AG04449 (cell line): ENCODE data around the gene LRP2.

Source experiments
- CTCF ChIA-PET: fragments of 350-600 bp; formaldehyde crosslinking; extraction: SDS; loops from one replicate; lab custom pipeline; 2021; ENCODE audit warnings: antibody characterized with exemption; lab: Yijun Ruan, JAX
- POLR2A ChIA-PET: fragments of 400-600, 350-600 bp; formaldehyde crosslinking; extraction: SDS; loops from one replicate; lab custom pipeline; 2020; ENCODE audit warnings: antibody characterized with exemption, inconsistent platforms; lab: Yijun Ruan, JAX
- DNase-seq: peaks from one replicate; pipeline ENCODE4 v3.0.0-alpha.2; 2010; ENCODE audit warnings: low read depth, low spot score
- H3K4me3 ChIP-seq: 2 replicates; pipeline ENCODE4 v1.5.1; 2011; ENCODE audit warnings: low read depth, mild to moderate bottlenecking, control low read depth, low read length
- TF ChIP-seq, protein P1 (sequence below): IDR thresholded peaks from one replicate; pipeline ENCODE4 v1.5.1; 2011; ENCODE audit warnings: mild to moderate bottlenecking, moderate library complexity, low read length, control low read depth, inconsistent platforms; ENCODE audit not compliant: insufficient read depth; ENCODE audit errors: missing control alignments

Gene LRP2

DNA sequence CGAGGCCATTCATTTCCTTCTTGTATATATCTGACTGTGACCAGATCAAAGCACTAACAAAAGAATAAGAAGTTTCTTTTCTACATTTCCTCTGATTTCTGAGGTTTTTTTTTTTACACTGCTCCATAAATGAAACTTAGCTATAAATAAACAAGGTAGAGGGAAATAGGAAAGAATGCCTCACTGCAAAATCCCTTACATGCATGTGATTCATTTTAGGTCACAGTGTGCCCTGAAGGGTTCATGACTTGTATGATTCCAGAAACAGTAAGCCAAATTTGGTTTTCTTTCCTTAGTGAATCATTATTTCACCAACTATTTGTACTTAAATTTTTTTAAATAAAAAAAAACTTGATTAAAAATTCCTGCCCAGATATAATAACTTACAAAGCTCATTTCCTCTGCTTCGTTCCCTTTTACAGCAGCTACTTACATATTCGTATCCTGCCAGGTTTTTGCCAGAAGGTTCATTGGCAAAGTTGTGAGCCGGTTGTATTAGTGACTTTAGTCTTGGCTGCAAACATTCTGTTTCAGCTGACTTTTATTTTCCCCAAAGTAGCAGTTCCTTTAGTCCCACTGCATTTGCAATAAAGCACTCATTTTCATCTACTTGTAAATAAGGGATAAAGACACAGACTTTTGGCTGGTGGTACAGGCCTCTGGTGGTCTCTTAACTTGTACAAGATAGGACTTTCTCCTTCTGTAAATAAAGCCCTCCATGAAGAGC lies 58.6 kb downstream of the LRP2 start:
- no peak for DNase-seq
- TF ChIP-seq, protein P1, sequence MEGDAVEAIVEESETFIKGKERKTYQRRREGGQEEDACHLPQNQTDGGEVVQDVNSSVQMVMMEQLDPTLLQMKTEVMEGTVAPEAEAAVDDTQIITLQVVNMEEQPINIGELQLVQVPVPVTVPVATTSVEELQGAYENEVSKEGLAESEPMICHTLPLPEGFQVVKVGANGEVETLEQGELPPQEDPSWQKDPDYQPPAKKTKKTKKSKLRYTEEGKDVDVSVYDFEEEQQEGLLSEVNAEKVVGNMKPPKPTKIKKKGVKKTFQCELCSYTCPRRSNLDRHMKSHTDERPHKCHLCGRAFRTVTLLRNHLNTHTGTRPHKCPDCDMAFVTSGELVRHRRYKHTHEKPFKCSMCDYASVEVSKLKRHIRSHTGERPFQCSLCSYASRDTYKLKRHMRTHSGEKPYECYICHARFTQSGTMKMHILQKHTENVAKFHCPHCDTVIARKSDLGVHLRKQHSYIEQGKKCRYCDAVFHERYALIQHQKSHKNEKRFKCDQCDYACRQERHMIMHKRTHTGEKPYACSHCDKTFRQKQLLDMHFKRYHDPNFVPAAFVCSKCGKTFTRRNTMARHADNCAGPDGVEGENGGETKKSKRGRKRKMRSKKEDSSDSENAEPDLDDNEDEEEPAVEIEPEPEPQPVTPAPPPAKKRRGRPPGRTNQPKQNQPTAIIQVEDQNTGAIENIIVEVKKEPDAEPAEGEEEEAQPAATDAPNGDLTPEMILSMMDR: no peak
- ChIA-PET POLR2A (no interaction called here), CTCF (no interaction called here)
- H3K4me3 ChIP-seq: no peak overlapping the region

GRCh38 chr2:169302364-169302763 lies 60.0 kb downstream of the LRP2 start:
- POLR2A ChIA-PET: no interaction called here
- TF ChIP-seq, protein P1: no peak

DNA sequence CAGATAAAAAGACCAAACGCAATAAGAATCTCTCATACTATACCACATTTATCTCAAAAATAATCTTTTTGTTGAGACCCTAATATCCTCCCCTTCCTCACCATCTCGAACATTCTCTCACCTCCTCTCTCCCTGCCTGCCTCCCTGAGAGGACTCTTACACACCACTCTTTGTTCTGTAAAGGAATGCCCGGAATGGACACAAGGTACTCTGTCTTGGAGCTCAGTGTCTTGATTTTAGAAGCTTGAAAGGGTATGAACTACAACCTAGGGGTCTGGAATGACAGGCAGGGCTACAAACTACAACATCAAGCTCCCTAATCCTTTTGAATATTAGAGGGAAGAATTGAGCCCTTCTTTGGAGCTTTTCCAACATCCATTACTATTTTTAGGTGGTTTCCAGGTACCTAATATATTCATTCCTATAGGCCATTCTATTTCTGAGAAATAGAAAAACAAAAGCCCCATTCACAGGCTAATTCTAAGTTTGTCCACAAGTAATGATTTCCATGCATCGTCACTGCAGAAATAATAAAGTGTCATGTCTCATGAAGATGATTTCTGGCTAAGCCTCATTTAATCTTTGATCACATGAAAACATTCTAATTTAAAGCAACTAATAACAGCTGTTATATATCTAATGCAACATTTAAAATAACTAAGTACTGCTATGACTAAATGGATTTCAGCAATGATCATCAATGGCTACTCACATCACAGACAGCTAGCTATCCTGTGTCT lies 60.6 kb downstream of the LRP2 start:
- TF ChIP-seq, protein P1: no peak
- H3K4me3 ChIP-seq: no peak overlapping the region
- DNase-seq: no peak
- ChIA-PET CTCF (no interaction called here), POLR2A (no interaction called here)

More at GRCh38 chr2:169302364-169302763, 60.0 kb downstream of the LRP2 start:
- H3K4me3 ChIP-seq: no peak overlapping the region
- no peak for DNase-seq
- CTCF ChIA-PET: no interaction called here

DNA sequence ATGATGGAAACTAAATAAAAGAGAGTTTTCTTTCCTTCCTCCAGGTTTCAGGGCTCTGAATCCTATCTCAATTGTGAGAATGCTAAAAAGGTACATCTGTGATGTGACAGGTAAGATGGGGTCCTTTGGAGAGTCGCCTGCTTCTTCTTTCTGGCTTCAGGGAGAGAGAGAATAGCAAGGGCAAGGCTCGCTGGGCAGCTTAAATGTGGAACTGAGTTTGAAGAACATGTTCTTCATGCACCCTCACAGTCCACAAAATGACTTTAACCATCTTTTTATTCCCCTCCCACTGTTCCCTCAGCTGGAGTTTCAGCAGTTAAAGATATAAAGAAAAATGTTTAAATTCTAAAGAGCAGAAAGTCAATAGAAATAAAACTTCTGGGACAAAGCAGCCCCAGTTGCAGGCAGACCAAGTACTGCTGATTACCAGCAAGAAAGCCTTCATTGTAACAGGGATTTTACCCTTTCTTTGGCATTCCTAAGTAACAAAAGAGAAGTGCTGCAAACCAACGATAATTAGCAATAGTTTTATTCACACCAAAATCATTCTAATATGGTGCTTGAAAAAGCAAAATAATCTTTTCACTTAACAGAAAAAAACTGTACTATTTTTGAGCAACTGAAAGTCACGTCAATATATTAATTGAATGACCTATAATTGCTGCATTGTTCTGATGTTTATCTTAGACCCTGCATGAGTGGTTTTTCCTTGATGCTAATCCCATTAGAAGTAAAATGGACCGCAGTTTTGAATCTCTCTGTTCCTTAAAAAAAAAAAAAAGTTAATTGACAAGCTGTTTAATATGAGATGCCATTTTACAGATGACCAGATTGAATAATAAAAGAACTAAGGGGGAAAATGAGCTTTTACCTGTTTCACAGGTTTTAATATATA lies 61.5 kb downstream of the LRP2 start:
- H3K4me3 ChIP-seq: no peak overlapping the region
- no peak for DNase-seq
- CTCF ChIA-PET: no interaction called here
- TF ChIP-seq, protein P1: no peak
- POLR2A ChIA-PET: no interaction called here

DNA sequence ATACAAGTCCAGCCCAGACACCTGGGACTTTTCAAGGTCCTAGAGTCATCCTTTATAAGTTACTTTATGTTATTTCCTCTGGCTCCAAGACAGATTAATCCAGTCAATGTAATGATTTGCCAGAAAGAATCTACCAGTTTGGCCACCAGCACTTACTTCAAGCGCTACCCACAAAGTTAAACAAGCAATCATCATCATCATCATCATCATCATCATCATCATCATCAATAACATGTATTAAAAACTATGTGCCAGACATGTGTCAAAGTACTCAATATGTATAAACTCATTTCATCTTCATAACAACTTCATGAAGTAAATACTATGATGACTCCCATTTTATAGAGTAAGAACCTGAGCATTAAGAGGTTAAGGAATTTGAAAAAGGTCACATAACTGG lies 64.3 kb downstream of the LRP2 start:
- ChIA-PET POLR2A (no interaction called here), CTCF (no interaction called here)
- TF ChIP-seq, protein P1: no peak
- DNase-seq: no peak
- H3K4me3 ChIP-seq: no peak overlapping the region
